HG03064 (cell line): ENCODE results near the gene FGFR2.

Source experiments
- ATAC-seq: cut with Tn5 transposase; IDR thresholded peaks from one replicate; pipeline ENCODE4 v1.9.1; 2021; ENCODE audit warnings: low read depth; ENCODE audit not compliant: unreplicated experiment

The FGFR2 gene

GRCh38 chr10:121598263-121599249 is at the start of gene FGFR2:
Gene FGFR2 (minus strand): TSS chr10:121598444. CDS start chr10:121593817, 4,627 bp downstream.
- no peak for ATAC-seq

DNA sequence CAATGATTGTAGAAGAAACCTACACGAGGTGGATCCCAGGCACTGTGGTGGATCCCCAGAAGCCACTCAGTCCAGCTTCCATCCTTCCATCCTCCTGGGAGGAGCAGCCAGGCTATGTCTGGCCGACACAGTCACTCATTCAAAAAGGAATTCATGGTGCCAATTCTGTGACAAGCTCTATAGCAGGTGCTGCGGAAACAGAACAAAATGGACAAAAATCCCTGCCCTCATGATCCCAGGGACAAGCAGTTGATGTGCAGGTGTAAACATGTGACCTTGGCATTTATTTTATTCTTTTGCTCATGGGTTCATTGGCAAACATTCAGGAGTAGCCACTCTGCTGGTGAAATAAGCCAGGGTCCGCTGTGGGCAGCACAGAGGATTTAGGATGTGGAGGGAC is 49.2 kb upstream of the FGFR2 start:
- ATAC-seq = no peak

DNA sequence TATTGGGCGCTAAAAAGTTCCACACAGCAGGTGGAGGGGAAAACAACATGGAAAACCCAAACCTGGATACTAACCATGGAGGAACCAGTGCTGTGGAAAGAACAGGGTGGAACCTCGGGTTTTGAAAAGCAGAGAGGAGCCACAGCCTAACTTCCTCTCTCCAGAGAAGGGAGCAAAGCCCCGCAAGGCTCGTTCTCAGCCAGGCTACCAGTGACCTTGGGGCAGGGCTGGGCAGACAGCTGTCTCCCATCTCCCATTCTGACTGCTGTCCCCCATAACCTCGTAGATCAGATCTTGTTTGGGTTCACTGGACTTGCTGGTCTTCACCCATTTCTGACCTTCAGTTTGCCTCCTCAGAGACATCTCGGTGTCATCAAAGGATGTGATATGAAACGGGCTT is 47.5 kb upstream of the FGFR2 start:
- ATAC-seq = no peak

DNA sequence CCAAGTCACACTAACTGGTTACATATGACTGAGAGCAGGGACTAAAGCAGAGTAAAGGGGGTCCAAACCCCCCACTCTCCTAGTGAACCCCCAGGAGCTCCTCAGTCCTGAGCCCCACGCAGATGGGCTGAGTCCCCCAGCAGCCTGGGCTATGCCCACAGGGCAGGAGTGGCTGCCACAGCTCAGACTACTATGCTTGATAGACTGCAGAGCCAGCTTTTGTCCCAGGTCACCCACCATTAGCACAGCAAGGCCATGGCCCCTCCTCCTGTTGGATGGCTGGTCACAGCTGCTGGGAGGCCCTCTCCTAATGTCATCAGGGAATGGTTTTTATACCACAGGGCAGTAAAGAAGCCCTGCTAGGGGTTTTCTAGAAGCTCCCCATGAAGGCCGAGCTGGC is 46.3 kb upstream of the FGFR2 start:
- ATAC-seq = no peak

- no peak for ATAC-seq
These were observed 42.0 kb upstream of the FGFR2 start for GRCh38 chr10:121640266-121640665.

- ATAC-seq = no peak
These were observed 41.2 kb upstream of the FGFR2 start for GRCh38 chr10:121639416-121639815.

GRCh38 chr10:121637437-121637836 is 39.2 kb upstream of the FGFR2 start:
- ATAC-seq = no peak

DNA sequence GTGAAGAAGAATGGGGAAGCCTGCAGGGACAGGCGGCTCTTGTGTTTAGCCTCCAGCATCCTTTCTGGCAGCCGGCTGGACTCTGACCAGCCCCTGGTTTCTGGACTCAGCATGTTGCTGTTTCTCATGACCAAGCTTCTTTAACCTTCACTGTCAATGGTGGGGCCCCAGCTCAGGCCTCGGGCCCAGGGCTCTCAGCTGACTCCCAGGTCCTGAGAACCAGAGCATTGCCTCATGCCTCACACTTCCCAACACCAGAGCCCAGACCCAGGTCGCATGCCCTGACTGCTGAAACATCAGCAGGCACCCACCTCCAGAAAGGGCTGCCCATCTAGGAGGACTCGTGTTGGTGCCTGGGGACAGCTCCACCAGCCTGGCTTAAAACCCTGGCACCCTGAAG is 34.8 kb upstream of the FGFR2 start:
- no peak for ATAC-seq

GRCh38 chr10:121631365-121632029 is 33.3 kb upstream of the FGFR2 start:
- ATAC-seq = no peak

DNA sequence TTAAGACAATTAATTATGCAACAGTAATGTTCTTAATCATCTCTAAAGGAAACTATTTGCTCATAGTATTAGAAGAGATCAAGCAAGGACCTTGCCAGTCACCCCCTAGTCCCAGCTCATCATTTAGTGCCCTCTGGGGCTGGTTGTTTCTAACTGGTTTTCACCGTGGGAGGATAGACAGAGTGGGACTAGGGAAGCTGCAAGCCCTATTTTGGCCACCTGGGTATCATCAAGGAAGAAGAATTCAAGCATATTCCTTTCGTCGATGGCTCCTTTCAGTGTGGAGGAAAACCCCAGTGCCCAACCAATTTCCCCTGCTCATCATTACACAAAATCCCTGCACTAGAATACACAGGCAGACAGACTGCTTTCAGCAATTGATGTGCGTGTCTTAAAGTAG is 30.6 kb upstream of the FGFR2 start:
- no peak for ATAC-seq

- no peak for ATAC-seq
These were observed 29.8 kb upstream of the FGFR2 start for GRCh38 chr10:121627876-121628581.

DNA sequence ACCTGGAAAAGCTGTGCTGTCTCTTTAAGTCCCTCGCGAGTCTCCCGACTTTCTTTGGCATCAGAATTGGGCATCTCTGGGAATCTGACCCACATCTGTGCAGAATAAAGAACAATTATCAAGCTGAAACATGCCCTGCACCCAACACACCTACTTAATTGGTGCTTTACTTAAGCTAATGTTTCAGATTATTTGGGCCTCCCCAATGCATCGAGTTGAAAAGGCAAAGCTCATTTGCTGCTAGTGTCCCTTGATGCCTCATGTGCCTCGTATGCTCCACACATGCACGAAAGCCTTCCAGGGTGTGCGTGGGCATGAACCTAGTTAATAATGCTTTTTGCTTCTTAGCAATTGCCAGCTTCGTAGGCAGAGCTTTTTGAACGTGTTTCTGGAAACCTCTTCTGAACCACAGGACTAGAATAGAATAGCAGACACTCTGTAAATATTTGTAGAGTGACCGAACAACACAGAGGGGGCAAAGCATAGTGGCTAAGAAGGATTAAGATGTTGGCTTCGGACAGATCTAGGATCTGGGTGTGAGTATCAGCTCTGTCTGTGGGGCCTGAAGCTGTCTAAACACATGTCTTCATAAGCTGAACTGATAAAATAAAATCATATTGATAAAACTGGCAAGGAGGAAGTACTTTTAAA is 26.7 kb upstream of the FGFR2 start:
- ATAC-seq = no peak

GRCh38 chr10:121618906-121619305 is 20.7 kb upstream of the FGFR2 start:
- ATAC-seq = no peak

DNA sequence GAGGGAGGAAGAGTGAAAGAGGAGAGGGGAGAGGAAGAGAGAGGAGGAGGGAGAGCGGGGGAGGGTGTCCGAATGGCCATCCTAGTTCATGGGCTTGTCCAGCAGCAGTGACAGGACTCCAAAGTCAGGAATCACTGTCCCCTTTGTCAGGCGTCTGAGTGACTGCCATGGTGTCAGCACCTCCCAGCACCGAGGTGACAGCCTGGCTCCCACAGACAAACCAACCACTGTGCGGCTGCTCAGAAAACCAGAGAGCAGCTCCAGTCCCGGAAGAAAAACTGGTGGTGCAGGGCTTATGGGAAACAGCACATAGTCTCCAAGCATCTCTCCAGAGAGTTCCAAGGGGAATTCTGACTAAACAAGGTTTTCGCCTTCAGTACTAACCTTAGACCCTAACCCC is 18.9 kb upstream of the FGFR2 start:
- ATAC-seq = no peak

DNA sequence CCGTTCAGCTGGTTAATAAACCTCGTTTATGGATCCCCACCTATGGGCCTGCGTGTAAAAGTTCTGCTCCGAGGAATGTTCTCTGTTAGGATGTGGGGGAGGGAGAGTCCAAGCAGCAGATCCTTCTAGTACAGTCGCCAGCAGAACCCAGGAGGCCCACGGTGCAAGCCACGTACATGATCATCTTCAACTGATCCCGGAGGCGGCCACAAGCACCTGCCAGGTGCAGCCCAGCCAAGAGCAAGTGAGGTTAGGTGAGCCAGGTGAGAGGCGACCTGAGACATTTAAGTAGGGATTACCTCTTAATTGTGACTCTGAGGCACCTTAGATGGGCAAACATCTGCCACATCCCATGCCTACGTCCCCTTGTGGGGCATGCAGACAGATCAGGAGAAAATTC is 18.0 kb upstream of the FGFR2 start:
- no peak for ATAC-seq

GRCh38 chr10:121615836-121616235 is 17.6 kb upstream of the FGFR2 start:
- no peak for ATAC-seq

- ATAC-seq = no peak
These were observed 17.2 kb upstream of the FGFR2 start for GRCh38 chr10:121615435-121615793.

DNA sequence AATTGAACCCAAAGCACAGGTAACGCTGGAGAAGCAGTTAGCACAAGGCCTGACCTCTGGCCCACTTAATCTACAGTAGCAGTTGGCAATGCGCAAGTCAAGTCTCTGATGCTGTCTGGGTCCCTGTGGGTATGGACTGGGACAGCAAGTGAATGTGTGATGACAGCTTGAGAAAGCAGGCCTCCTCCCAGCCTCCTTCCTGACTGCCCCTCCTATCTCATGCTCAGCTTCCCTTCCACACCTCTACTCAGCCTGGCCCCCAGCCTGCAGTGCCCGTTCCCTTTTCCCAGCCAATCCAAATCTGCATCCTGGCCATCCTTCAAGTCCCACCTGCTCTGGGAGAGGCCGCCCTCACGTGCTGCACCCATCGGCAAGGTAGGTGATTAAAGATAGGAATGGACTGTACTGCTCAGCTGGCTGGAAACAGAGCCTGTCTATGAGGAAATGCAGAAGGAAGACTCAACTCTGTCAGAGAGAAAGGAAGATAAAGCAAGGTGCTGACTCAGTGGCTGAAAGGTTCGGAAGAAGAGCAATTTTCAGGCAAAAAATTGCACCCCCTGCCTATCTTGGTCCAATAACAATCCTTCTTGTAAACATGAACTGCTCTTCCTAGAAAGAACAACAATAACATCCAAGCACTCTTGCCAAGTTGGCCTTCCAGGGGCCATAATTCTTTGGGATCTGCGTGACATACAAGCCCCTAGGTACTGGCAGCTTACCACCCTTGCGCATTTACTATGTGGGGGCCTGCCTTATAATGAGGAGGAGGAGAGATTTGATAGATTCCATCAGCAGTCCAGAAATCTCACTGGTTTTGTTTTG is 16.6 kb upstream of the FGFR2 start:
- ATAC-seq = no peak

DNA sequence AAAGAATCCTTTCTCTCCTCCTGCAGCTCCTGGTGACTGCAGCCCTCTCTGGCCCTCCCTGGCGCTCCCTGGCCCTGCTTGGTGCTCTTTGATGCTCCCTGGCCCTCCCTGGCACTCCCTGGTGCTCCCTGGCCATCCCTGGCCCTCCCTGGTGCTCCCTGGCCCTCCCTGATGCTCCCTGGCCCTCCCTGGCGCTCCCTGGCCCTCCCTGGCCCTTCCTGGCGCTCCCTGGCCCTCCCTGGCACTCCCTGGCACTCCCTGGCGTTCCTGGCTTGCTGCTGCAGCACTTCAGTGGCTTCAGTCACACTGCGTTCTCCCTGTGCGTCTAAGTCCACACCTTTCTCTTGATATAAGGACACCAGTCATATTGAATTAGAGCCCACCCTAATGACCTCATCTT is 15.2 kb upstream of the FGFR2 start:
- no peak for ATAC-seq
